ENCODE data around the gene HHIPL1. TPM values are rescaled to one million over a fixed set of nuclear protein-coding genes. Genes with fewer than 3 reads are reported as not detected.

HHIPL1 gene
- total RNA-seq, 1 experiment from 2014 or later = 2.6 TPM

DNA sequence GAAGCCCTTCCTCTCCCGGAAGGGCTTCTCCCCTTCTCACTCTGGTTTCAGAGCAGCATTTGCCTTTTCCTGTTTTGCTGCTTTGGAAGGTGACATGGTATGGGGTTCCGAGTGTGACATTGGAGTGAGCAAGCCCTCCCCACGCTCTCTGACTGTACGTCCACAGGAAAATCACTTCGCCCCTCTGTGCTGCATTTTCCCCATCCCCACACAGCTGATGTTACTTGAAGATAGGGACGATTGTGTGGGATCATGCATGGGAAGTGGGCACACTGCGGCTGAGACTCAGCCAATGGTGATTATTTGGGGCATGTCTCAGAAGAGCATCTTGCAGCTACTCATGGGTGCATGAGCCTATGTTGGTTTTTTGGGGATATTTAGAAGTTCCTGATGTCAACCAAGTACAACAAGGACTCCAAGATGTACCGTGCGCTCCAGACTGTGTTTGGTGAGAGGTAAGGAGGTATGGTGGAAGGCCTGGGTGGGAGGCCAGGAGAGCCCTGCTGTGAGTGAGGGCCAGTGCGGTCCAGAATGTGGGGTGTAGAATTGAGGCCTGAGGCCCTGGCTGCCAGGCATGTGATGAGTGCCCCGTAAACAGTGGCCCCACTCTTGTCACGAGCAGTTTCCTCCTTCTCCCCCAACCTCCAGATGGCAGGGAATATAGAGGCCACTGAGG, 54.3 kb downstream of the HHIPL1 start:
- no peak overlapping the region for H2AFZ ChIP-seq (ENCODE audit: low read length)
- WGBS (ENCODE audit: extremely low coverage, insufficient read length, low lambda C conversion rate) = no CpG with 5 or more reads among the region's 12 CpGs
- no peaks in the 10 kb centered on the region for H4K20me1 ChIP-seq (ENCODE audit: control insufficient read depth, insufficient read depth, insufficient read length)
- H2BK120ac ChIP-seq (ENCODE audit: low read depth, low read length, poor library complexity, severe bottlenecking) = no peak overlapping the region
- peaks cover 11% of the 10 kb centered on the region for H3K9me3 ChIP-seq (ENCODE audit: control insufficient read depth, low read depth, low read length)
- H3K79me1 ChIP-seq (ENCODE audit: insufficient read depth, low read depth, low read length, poor library complexity, severe bottlenecking) = no peaks in the 10 kb centered on the region
- no peaks in the 10 kb centered on the region for H3K23me2 ChIP-seq (ENCODE audit: insufficient read length, low read depth, low read length, poor library complexity, severe bottlenecking)
- Mint-ChIP-seq H3K4me1 (no peaks in the 10 kb centered on the region), H3K36me3 (ENCODE audit: insufficient read depth in 1 of 3, low read depth in 3 of 3) (peaks cover 10 to 20% (median 14%) of the 10 kb centered on the region in 3 experiments), H3K27ac (no peak overlapping the region), H3K27me3 (ENCODE audit: low read depth) (peaks cover 5% of the 10 kb centered on the region; the same call in 1 of the 2 replicates), H3K4me3 (no peak overlapping the region), H3K9me3 (peaks cover 18 to 20% of the 10 kb centered on the region in 2 experiments)
- no peak overlapping the region for H2BK12ac ChIP-seq (ENCODE audit: insufficient read length, low read depth, low read length)
- H3K27ac ChIP-seq (ENCODE audit: insufficient read length, low read depth, low read length) = no peak overlapping the region
- H3K9ac ChIP-seq (ENCODE audit: extremely low read depth, insufficient read length, low read length) = no peak overlapping the region
- H2BK20ac ChIP-seq (ENCODE audit: low read depth, low read length, poor library complexity, severe bottlenecking) = no peak overlapping the region
- no peaks in the 10 kb centered on the region for H3K4me1 ChIP-seq (ENCODE audit: insufficient read depth, low read length)
- H3K4me2 ChIP-seq (ENCODE audit: insufficient read depth, insufficient read length, low read length) = no peak overlapping the region
- no peak overlapping the region for H3K56ac ChIP-seq (ENCODE audit: insufficient read length, low read depth, low read length)
- no peak overlapping the region for H3K18ac ChIP-seq (ENCODE audit: insufficient read length, low read depth, low read length)
- no peak overlapping the region for H3K23ac ChIP-seq (ENCODE audit: insufficient read length, low read depth, low read length)
- TF ChIP-seq, protein P1, sequence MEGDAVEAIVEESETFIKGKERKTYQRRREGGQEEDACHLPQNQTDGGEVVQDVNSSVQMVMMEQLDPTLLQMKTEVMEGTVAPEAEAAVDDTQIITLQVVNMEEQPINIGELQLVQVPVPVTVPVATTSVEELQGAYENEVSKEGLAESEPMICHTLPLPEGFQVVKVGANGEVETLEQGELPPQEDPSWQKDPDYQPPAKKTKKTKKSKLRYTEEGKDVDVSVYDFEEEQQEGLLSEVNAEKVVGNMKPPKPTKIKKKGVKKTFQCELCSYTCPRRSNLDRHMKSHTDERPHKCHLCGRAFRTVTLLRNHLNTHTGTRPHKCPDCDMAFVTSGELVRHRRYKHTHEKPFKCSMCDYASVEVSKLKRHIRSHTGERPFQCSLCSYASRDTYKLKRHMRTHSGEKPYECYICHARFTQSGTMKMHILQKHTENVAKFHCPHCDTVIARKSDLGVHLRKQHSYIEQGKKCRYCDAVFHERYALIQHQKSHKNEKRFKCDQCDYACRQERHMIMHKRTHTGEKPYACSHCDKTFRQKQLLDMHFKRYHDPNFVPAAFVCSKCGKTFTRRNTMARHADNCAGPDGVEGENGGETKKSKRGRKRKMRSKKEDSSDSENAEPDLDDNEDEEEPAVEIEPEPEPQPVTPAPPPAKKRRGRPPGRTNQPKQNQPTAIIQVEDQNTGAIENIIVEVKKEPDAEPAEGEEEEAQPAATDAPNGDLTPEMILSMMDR (conservative IDR thresholded peaks at IDR 0.05) = no peak
- no peak overlapping the region for H4K8ac ChIP-seq (replicated peaks; ENCODE audit: insufficient read length, low read depth, low read length)
- no peak overlapping the region for H3T11ph ChIP-seq (ENCODE audit: low read length)
- no peak overlapping the region for H4K91ac ChIP-seq (ENCODE audit: insufficient read length, low read depth, low read length)
- no peak overlapping the region for H4K5ac ChIP-seq (ENCODE audit: insufficient read length, low read depth, low read length)
- no peaks in the 10 kb centered on the region for H3K27me3 ChIP-seq (ENCODE audit: insufficient read depth, low read length)
- H3K14ac ChIP-seq (ENCODE audit: insufficient read depth, low read length) = no peak overlapping the region
- H3K4ac ChIP-seq (ENCODE audit: low read depth, low read length) = no peak overlapping the region
- no peak overlapping the region for H2AK5ac ChIP-seq (ENCODE audit: insufficient read length, low read length)
- no peak overlapping the region for H2BK15ac ChIP-seq (ENCODE audit: low read depth, low read length)
- H2BK5ac ChIP-seq (ENCODE audit: insufficient read length, low read length) = no peak overlapping the region
- H3K79me2 ChIP-seq (ENCODE audit: insufficient read depth, low read length) = no peaks in the 10 kb centered on the region
- DNase-seq = no peak

Measured in H9 (cell line).